Panc1 (cell line): Measurements from ENCODE around the gene COMMD1. TPM values are rescaled to one million over a fixed set of nuclear protein-coding genes. Genes with fewer than 3 reads are reported as not detected.

Experiments used
- ATAC-seq: fragments of 200-7000 bp; cut with Tn5 transposase; 2 replicates; pipeline ENCODE4 v1.9.1; 2020; ENCODE audit warnings: mild to moderate bottlenecking, moderate library complexity
- BruUV-seq: library from RNA; stranded (reverse); fragments of 400-500 nt; replicated peaks from 2 replicates; lab custom pipeline; 2021; lab: Mats Ljungman, UMichigan
- CTCF ChIA-PET: fragments of 300-600 bp; sonication (Branson Sonifier 250); formaldehyde crosslinking; loops from one replicate; lab custom pipeline; 2022; ENCODE audit warnings: antibody characterized with exemption; lab: Charles Lee
- POLR2A ChIA-PET: fragments of 300-600 bp; sonication (Branson Sonifier 250); formaldehyde crosslinking; loops from one replicate; lab custom pipeline; 2022; ENCODE audit warnings: antibody characterized with exemption; lab: Charles Lee
- DNase-seq: peaks from one replicate; pipeline ENCODE4 v3.0.0-alpha.2; 2010; ENCODE audit warnings: low read depth, low spot score
- H3K27ac ChIP-seq: 2 replicates; pipeline ENCODE4 v1.5.1; 2011; ENCODE audit warnings: mild to moderate bottlenecking, low read length, inconsistent platforms
- H3K27me3 ChIP-seq: fragments of 200-500 bp; sonication (Bioruptor generic); 2 replicates; pipeline ENCODE4 v1.6.0; 2014; ENCODE audit warnings: low read length, inconsistent platforms; ENCODE audit not compliant: control insufficient read depth, insufficient read depth
- H3K36me3 ChIP-seq: fragments of 200-500 bp; sonication (Bioruptor generic); 2 replicates; pipeline ENCODE4 v1.5.1; 2014; ENCODE audit warnings: inconsistent platforms, mild to moderate bottlenecking, low read length, moderate library complexity; ENCODE audit not compliant: control insufficient read depth, insufficient read depth
- H3K4me1 ChIP-seq: 2 replicates; pipeline ENCODE4 v1.5.1; 2011; ENCODE audit warnings: inconsistent platforms, mild to moderate bottlenecking, low read length, moderate library complexity; ENCODE audit not compliant: control insufficient read depth, insufficient read depth
- H3K4me3 ChIP-seq, 2 experiments: 2 replicates each; pipeline ENCODE4 v1.5.1; 2011 to 2012; ENCODE audit warnings: low read depth in 2 of 2, low read length in 2 of 2, mild to moderate bottlenecking in 2 of 2, inconsistent platforms in 1 of 2, moderate library complexity in 1 of 2
- H3K9me3 ChIP-seq: fragments of 200-500 bp; sonication (Bioruptor generic); 2 replicates; pipeline ENCODE4 v1.5.1; 2014; ENCODE audit warnings: low read depth, mild to moderate bottlenecking, inconsistent platforms, low read length, moderate library complexity; ENCODE audit not compliant: control insufficient read depth, insufficient read depth
- CTCF ChIP-seq: fragments of 450-650 bp; IDR thresholded peaks from 2 replicates; pipeline ENCODE4 v1.5.1; 2017; ENCODE audit warnings: mild to moderate bottlenecking
- POLR2AphosphoS5 ChIP-seq: IDR thresholded peaks from 2 replicates; pipeline ENCODE4 v1.6.1; 2012; ENCODE audit warnings: mild to moderate bottlenecking, low read depth, low read length, moderate library complexity
- SIN3A ChIP-seq: IDR thresholded peaks from 2 replicates; pipeline ENCODE4 v1.6.1; 2012; ENCODE audit warnings: low read depth, mild to moderate bottlenecking, low read length, moderate library complexity, borderline replicate concordance; ENCODE audit not compliant: insufficient read depth
- TCF7L2 ChIP-seq: IDR thresholded peaks from 2 replicates; pipeline ENCODE4 v1.6.1; 2011; ENCODE audit warnings: mild to moderate bottlenecking, low read depth, low read length, inconsistent platforms
- in situ Hi-C: cut with HindIII; loops from 2 replicates; pipeline ENCODE4 v1.10.0; 2016; ENCODE audit warnings: low sequenced_read_pairs, low pct_unique_long_range_greater_than_20kb
- intact Hi-C: fragments of 100-400 bp; cut with micrococcal nuclease; formaldehyde crosslinking; loops from one replicate; pipeline ENCODE4 v1.10.0; 2022; ENCODE audit not compliant: unreplicated experiment
- total RNA-seq: library from RNA; stranded (reverse); gene quantifications from one replicate; pipeline ENCODE4 v1.2.1, GENCODE V29; 2021; ENCODE audit not compliant: unreplicated experiment
- TF ChIP-seq, protein P1 (sequence below), 2 experiments: IDR thresholded peaks; 2 replicates each; pipeline ENCODE4 v1.6.1; 2011 to 2012; ENCODE audit warnings: low read depth in 2 of 2, control low read depth in 1 of 2, low read length in 1 of 2, mild to moderate bottlenecking in 1 of 2, moderate library complexity in 1 of 2; ENCODE audit not compliant: insufficient read depth in 1 of 2

COMMD1 gene
- total RNA-seq, 1 experiment from 2014 or later = 40.3 TPM

DNA sequence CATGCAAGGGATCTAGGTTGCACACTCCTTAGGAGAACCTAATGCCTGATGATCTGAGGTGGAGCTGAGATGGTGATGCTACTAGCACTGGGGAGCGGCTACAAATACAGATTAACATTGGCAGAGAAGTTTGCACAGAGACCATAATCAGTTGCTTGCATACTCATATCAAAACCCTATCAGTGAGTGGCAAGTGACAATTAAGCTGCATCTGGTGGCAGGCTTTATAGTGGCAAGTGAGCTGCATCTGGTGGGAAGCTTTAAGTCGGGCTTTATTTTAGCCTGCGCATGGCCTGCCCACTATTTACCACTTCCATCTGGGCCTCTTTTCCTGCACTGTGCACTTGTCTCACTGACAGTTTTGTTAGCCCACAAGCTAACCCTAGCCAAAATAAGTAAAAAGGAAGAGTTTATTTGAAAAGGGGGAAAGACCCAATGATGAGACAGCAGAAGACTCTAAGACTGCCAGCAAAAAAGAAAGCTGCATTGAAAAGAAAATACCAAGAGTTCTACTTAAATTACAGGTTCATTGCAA is 149.5 kb downstream of the COMMD1 start:
- H3K36me3 ChIP-seq = no peaks in the 10 kb centered on the region
- BruUV-seq = no TSS peak
- H3K9me3 ChIP-seq = no peaks in the 10 kb centered on the region
- intact Hi-C loops (no loop called here), in situ Hi-C loops (no loop called here)
- no peak overlapping the region for H3K4me3 ChIP-seq
- H3K27ac ChIP-seq = no peak overlapping the region
- DNase-seq (no peak), ATAC-seq (no peak)
- no peaks in the 10 kb centered on the region for H3K4me1 ChIP-seq
- ChIA-PET POLR2A (no interaction called here), CTCF (no interaction called here)
- TF ChIP-seq SIN3A (no peak), POLR2AphosphoS5 (no peak), CTCF (no peak), TCF7L2 (no peak)
- TF ChIP-seq, protein P1, sequence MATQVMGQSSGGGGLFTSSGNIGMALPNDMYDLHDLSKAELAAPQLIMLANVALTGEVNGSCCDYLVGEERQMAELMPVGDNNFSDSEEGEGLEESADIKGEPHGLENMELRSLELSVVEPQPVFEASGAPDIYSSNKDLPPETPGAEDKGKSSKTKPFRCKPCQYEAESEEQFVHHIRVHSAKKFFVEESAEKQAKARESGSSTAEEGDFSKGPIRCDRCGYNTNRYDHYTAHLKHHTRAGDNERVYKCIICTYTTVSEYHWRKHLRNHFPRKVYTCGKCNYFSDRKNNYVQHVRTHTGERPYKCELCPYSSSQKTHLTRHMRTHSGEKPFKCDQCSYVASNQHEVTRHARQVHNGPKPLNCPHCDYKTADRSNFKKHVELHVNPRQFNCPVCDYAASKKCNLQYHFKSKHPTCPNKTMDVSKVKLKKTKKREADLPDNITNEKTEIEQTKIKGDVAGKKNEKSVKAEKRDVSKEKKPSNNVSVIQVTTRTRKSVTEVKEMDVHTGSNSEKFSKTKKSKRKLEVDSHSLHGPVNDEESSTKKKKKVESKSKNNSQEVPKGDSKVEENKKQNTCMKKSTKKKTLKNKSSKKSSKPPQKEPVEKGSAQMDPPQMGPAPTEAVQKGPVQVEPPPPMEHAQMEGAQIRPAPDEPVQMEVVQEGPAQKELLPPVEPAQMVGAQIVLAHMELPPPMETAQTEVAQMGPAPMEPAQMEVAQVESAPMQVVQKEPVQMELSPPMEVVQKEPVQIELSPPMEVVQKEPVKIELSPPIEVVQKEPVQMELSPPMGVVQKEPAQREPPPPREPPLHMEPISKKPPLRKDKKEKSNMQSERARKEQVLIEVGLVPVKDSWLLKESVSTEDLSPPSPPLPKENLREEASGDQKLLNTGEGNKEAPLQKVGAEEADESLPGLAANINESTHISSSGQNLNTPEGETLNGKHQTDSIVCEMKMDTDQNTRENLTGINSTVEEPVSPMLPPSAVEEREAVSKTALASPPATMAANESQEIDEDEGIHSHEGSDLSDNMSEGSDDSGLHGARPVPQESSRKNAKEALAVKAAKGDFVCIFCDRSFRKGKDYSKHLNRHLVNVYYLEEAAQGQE (IDR thresholded peaks at IDR 0.05; ENCODE audit: insufficient read depth in 1 of 2, low read depth in 2 of 2, low read length in 1 of 2) = no peak
- no peaks in the 10 kb centered on the region for H3K27me3 ChIP-seq

GRCh38 chr2:62055724-62056336 is 150.4 kb downstream of the COMMD1 start:
- intact Hi-C loops = no loop called here
- no peak for DNase-seq
- Histone ChIP-seq H3K4me3 (no peak overlapping the region), H3K9me3 (no peaks in the 10 kb centered on the region), H3K36me3 (no peaks in the 10 kb centered on the region), H3K27ac (no peak overlapping the region), H3K27me3 (no peaks in the 10 kb centered on the region), H3K4me1 (no peaks in the 10 kb centered on the region)
- TF ChIP-seq TCF7L2 (no peak), SIN3A (no peak), POLR2AphosphoS5 (no peak), CTCF (no peak)
- TF ChIP-seq, protein P1 (IDR thresholded peaks at IDR 0.05; ENCODE audit: insufficient read depth in 1 of 2, low read depth in 2 of 2, low read length in 1 of 2) = no peak
- in situ Hi-C loops = no loop called here
- ChIA-PET POLR2A (no interaction called here), CTCF (no interaction called here)
- ATAC-seq = no peak
- BruUV-seq = no TSS peak
